Neural progenitor cell (in vitro differentiated cells): ENCODE results near the gene DLEC1. TPM values are rescaled to one million over a fixed set of nuclear protein-coding genes. Genes with fewer than 3 reads are reported as not detected.

ENCODE experiments used
- DNase-seq: peaks from one replicate; pipeline ENCODE4 v3.0.0-alpha.2; 2016; ENCODE audit warnings: low spot score
- H2AFZ ChIP-seq: fragments of 200-600 bp; sonication (generic); replicated peaks from 2 replicates; pipeline ENCODE4 v1.6.1; 2016; ENCODE audit warnings: antibody characterized with exemption
- H3F3A ChIP-seq: fragments of 200-600 bp; sonication (generic); 2 replicates; pipeline ENCODE4 v1.6.1; 2016; ENCODE audit warnings: antibody characterized with exemption, low read depth
- H3K27ac ChIP-seq: fragments of 200-600 bp; sonication (generic); 2 replicates; pipeline ENCODE4 v1.5.1; 2016; ENCODE audit warnings: mild to moderate bottlenecking
- H3K27me3 ChIP-seq: fragments of 200-600 bp; sonication (generic); 2 replicates; pipeline ENCODE4 v1.6.1; 2016; ENCODE audit warnings: mild to moderate bottlenecking, moderate library complexity
- H3K36me3 ChIP-seq: fragments of 200-600 bp; sonication (generic); 2 replicates; pipeline ENCODE4 v1.5.1; 2016
- H3K4me1 ChIP-seq: fragments of 200-600 bp; sonication (generic); 2 replicates; pipeline ENCODE4 v1.6.1; 2016; ENCODE audit warnings: mixed run types
- H3K4me2 ChIP-seq: fragments of 200-600 bp; sonication (generic); 2 replicates; pipeline ENCODE4 v1.6.1; 2016
- H3K4me3 ChIP-seq: fragments of 200-600 bp; sonication (generic); 2 replicates; pipeline ENCODE4 v1.5.1; 2016
- H3K79me2 ChIP-seq: fragments of 200-600 bp; sonication (generic); 2 replicates; pipeline ENCODE4 v1.6.1; 2016; ENCODE audit warnings: low read depth
- H3K9ac ChIP-seq: fragments of 200-600 bp; sonication (generic); 2 replicates; pipeline ENCODE4 v1.6.1; 2016
- H3K9me3 ChIP-seq: fragments of 200-600 bp; sonication (generic); 2 replicates; pipeline ENCODE4 v1.5.1; 2016; ENCODE audit warnings: low read depth
- H4K20me1 ChIP-seq: fragments of 200-600 bp; sonication (generic); 2 replicates; pipeline ENCODE4 v1.6.1; 2016; ENCODE audit warnings: low read depth
- H3K27ac Mint-ChIP-seq: 3 replicates; pipeline ENCODE4 v1.8.0; 2021; ENCODE audit warnings: mixed read lengths
- H3K27me3 Mint-ChIP-seq: 2 replicates; pipeline ENCODE4 v1.8.0; 2022; ENCODE audit warnings: low read depth, mild to moderate bottlenecking, inconsistent platforms, moderate library complexity, mixed read lengths; ENCODE audit not compliant: insufficient read depth
- H3K36me3 Mint-ChIP-seq: 3 replicates; pipeline ENCODE4 v1.8.0; 2021; ENCODE audit warnings: mixed read lengths
- H3K4me1 Mint-ChIP-seq: 3 replicates; pipeline ENCODE4 v1.8.0; 2021; ENCODE audit warnings: mixed read lengths
- H3K4me3 Mint-ChIP-seq: 3 replicates; pipeline ENCODE4 v1.8.0; 2021; ENCODE audit warnings: mild to moderate bottlenecking, moderate library complexity, mixed read lengths
- H3K9me3 Mint-ChIP-seq: 3 replicates; pipeline ENCODE4 v1.8.0; 2020; ENCODE audit warnings: mixed read lengths
- EZH2 ChIP-seq: fragments of 200-600 bp; sonication (generic); IDR thresholded peaks from 2 replicates; pipeline ENCODE4 v1.6.1; 2017; ENCODE audit warnings: antibody characterized with exemption, mild to moderate bottlenecking, moderate library complexity
- EZH2phosphoT487 ChIP-seq: fragments of 200-600 bp; sonication (generic); IDR thresholded peaks from 2 replicates; pipeline ENCODE4 v1.6.1; 2017; ENCODE audit warnings: antibody characterized with exemption
- total RNA-seq: library from RNA; depleted of rRNA; stranded (reverse); fragments of >200 nt; gene quantifications from 2 replicates; pipeline ENCODE4 v1.2.3, GENCODE V29; 2015; ENCODE audit warnings: low replicate concordance
- TF ChIP-seq, protein P1 (sequence below): fragments of 200-600 bp; sonication (generic); IDR thresholded peaks from 2 replicates; pipeline ENCODE4 v1.5.1; 2017; ENCODE audit warnings: antibody characterized with exemption, mild to moderate bottlenecking

The DLEC1 gene
- total RNA-seq, 1 donor from 2014 or later: 0.60 TPM

- Histone ChIP-seq H4K20me1 (no peaks in the 10 kb centered on the region), H3K36me3 (no peaks in the 10 kb centered on the region), H3K27me3 (no peaks in the 10 kb centered on the region), H3K9me3 (no peaks in the 10 kb centered on the region), H3K9ac (no peak within 1 kb of the TSS), H3K4me1 (no peaks in the 10 kb centered on the region), H2AFZ (peak within 1 kb of the TSS; percentile 50), H3F3A (no peaks in the 10 kb centered on the region), H3K79me2 (no peaks in the 10 kb centered on the region), H3K4me3 (no peak within 1 kb of the TSS), H3K27ac (no peak within 1 kb of the TSS), H3K4me2 (peak within 1 kb of the TSS; percentile 10)
- DNase-seq: no peak
- peaks cover 16% of the 10 kb centered on the region for H3K27me3 Mint-ChIP-seq
- peak within 1 kb of the TSS; percentile 29 for H3K27ac Mint-ChIP-seq
- H3K4me3 Mint-ChIP-seq: no peak within 1 kb of the TSS
- H3K9me3 Mint-ChIP-seq: no peaks in the 10 kb centered on the region
- no peaks in the 10 kb centered on the region for H3K36me3 Mint-ChIP-seq
- H3K4me1 Mint-ChIP-seq: peaks cover 16% of the 10 kb centered on the region
- TF ChIP-seq EZH2phosphoT487 (no peak), EZH2 (no peak)
Observed at GRCh38 chr3:37990527-37990926, 48.5 kb upstream of the DLEC1 start, which contains the start of gene VILL. VILL (plus strand) TSS chr3:37990786; CDS start chr3:37993673, 2,887 bp downstream.

- no peaks in the 10 kb centered on the region for H3K36me3 Mint-ChIP-seq
- DNase-seq: no peak
- Histone ChIP-seq H4K20me1 (no peaks in the 10 kb centered on the region), H3K36me3 (no peaks in the 10 kb centered on the region), H3F3A (no peaks in the 10 kb centered on the region), H3K9me3 (no peaks in the 10 kb centered on the region), H3K4me1 (no peaks in the 10 kb centered on the region), H3K9ac (no peak overlapping the region), H3K4me2 (peak overlapping the region; percentile 10), H2AFZ (peak overlapping the region; percentile 50), H3K27me3 (no peaks in the 10 kb centered on the region), H3K79me2 (no peaks in the 10 kb centered on the region), H3K27ac (no peak overlapping the region), H3K4me3 (no peak overlapping the region)
- H3K4me3 Mint-ChIP-seq: no peak overlapping the region
- peaks cover 16% of the 10 kb centered on the region for H3K27me3 Mint-ChIP-seq
- H3K27ac Mint-ChIP-seq: no peak overlapping the region
- no peaks in the 10 kb centered on the region for H3K9me3 Mint-ChIP-seq
- TF ChIP-seq EZH2 (no peak), EZH2phosphoT487 (no peak)
- TF ChIP-seq, protein P1, sequence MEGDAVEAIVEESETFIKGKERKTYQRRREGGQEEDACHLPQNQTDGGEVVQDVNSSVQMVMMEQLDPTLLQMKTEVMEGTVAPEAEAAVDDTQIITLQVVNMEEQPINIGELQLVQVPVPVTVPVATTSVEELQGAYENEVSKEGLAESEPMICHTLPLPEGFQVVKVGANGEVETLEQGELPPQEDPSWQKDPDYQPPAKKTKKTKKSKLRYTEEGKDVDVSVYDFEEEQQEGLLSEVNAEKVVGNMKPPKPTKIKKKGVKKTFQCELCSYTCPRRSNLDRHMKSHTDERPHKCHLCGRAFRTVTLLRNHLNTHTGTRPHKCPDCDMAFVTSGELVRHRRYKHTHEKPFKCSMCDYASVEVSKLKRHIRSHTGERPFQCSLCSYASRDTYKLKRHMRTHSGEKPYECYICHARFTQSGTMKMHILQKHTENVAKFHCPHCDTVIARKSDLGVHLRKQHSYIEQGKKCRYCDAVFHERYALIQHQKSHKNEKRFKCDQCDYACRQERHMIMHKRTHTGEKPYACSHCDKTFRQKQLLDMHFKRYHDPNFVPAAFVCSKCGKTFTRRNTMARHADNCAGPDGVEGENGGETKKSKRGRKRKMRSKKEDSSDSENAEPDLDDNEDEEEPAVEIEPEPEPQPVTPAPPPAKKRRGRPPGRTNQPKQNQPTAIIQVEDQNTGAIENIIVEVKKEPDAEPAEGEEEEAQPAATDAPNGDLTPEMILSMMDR: no peak
- peaks cover 16% of the 10 kb centered on the region for H3K4me1 Mint-ChIP-seq
Observed at GRCh38 chr3:37991109-37991508, 47.9 kb upstream of the DLEC1 start.

DNA sequence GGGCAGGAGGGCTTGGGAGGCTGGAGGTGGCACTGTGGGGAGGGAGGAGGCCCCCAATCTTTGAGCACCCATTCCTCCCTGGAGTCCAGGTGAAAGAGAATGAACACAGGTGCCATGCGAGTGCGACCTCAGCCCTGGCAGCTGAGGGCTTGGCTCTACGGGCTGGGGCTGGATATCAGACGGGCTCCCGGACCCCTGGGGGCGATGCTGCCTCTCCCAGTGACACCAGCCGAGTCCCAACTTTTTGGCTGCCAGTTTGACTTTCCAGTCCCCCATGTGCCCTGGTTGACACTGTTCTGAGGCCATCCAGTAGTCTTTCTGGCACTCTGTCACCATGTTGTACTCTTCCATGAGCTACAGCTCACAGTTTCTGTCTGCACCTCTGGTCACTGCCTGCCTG lies 47.2 kb upstream of the DLEC1 start:
- H3K4me1 ChIP-seq: no peaks in the 10 kb centered on the region
- Mint-ChIP-seq H3K27me3 (peaks cover 16% of the 10 kb centered on the region), H3K9me3 (no peaks in the 10 kb centered on the region), H3K27ac (no peak overlapping the region), H3K4me3 (no peak overlapping the region), H3K4me1 (peaks cover 16% of the 10 kb centered on the region), H3K36me3 (no peaks in the 10 kb centered on the region)
- no peak overlapping the region for H3K9ac ChIP-seq
- no peak overlapping the region for H3K27ac ChIP-seq
- no peak overlapping the region for H2AFZ ChIP-seq
- H3F3A ChIP-seq: no peaks in the 10 kb centered on the region
- no peaks in the 10 kb centered on the region for H3K36me3 ChIP-seq
- no peaks in the 10 kb centered on the region for H3K27me3 ChIP-seq
- DNase-seq: no peak
- TF ChIP-seq EZH2phosphoT487 (no peak), EZH2 (no peak)
- TF ChIP-seq, protein P1: no peak
- no peaks in the 10 kb centered on the region for H3K79me2 ChIP-seq
- H3K4me2 ChIP-seq: no peak overlapping the region
- H4K20me1 ChIP-seq: no peaks in the 10 kb centered on the region
- no peak overlapping the region for H3K4me3 ChIP-seq
- H3K9me3 ChIP-seq: no peaks in the 10 kb centered on the region

DNA sequence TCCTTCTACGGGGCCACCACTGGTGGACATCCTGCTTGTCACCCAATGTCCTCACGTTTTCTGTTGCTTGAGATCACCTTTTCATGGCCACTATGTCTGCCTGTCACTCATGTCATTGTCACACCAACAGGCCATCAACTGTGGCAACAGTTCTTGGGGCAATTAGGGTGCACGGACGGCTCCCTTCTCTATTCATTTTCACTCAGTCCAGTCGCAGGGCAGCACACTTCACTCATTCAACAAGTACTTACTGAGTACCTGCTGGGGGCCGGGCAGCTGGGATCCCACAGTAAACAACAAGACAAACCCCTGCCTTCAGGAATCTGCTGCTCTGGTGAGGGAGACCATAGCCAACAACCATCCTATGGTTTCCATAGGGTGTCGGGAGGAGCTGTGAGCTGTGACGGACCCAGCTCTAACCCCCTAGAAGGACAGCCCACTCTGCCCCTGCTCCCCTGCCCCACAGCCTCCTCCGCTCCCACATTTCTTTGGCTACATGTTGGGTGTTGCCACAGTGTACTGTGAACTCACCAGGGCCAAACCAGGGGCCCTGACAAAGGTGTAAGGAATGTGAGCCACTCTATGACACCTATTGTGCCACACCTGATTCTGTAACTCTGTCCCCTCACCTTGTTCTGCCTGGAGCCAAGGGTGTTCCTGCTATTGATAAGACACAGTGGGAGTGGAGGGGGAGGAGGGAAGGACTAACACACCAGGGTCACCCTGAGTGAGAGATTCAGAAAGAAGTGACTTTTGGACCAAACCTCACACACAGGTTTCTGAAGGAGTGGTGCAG lies 46.5 kb upstream of the DLEC1 start:
- TF ChIP-seq, protein P1: no peak
- no peak for TF ChIP-seq EZH2phosphoT487
- TF ChIP-seq EZH2: no peak
- peak overlapping the region; percentile 23 for H3K27ac Mint-ChIP-seq
- peaks cover 18% of the 10 kb centered on the region for H3K4me1 Mint-ChIP-seq
- no peaks in the 10 kb centered on the region for H3K9me3 Mint-ChIP-seq
- Histone ChIP-seq H3F3A (no peaks in the 10 kb centered on the region), H3K27ac (no peak overlapping the region), H3K4me3 (no peak overlapping the region), H3K36me3 (no peaks in the 10 kb centered on the region), H3K27me3 (no peaks in the 10 kb centered on the region), H3K9ac (no peak overlapping the region), H3K79me2 (no peaks in the 10 kb centered on the region), H2AFZ (no peak overlapping the region), H3K4me2 (no peak overlapping the region), H4K20me1 (no peaks in the 10 kb centered on the region), H3K4me1 (no peaks in the 10 kb centered on the region), H3K9me3 (no peaks in the 10 kb centered on the region)
- peak overlapping the region; percentile 28 for H3K4me3 Mint-ChIP-seq
- DNase-seq: no peak
- no peaks in the 10 kb centered on the region for H3K36me3 Mint-ChIP-seq
- H3K27me3 Mint-ChIP-seq: peaks cover 16% of the 10 kb centered on the region
